Erythroblast (primary cell): ENCODE data around the gene IGFLR1.

Experiments
- GATA1 ChIP-seq: IDR thresholded peaks from 2 replicates; pipeline ENCODE4 v1.6.1; 2011; ENCODE audit warnings: low read depth, mild to moderate bottlenecking, control low read depth, low read length, moderate library complexity
- POLR2A ChIP-seq: IDR thresholded peaks from 2 replicates; pipeline ENCODE4 v1.6.1; 2011; ENCODE audit warnings: mild to moderate bottlenecking, low read length

GRCh38 chr19:35724560-35724959 lies 17.7 kb downstream of the IGFLR1 start:
- no peak for TF ChIP-seq POLR2A
- TF ChIP-seq GATA1: no peak
